DND-41 (cell line): ENCODE results near the gene ZNF138.

ENCODE experiments used
- EZH2 ChIP-seq: IDR thresholded peaks from 3 replicates; pipeline ENCODE4 v1.6.1; 2012; ENCODE audit warnings: borderline replicate concordance, low read depth, mild to moderate bottlenecking, moderate library complexity, low read length, inconsistent platforms; ENCODE audit not compliant: severe bottlenecking
- TF ChIP-seq, protein P1 (sequence below): IDR thresholded peaks from 2 replicates; pipeline ENCODE4 v1.5.1; 2012; ENCODE audit warnings: borderline replicate concordance, low read length, moderate library complexity, mild to moderate bottlenecking; ENCODE audit not compliant: poor library complexity, severe bottlenecking; ENCODE audit errors: extremely low read depth

GRCh38 chr7:64830926-64831325 lies 36.7 kb downstream of the ZNF138 start:
- TF ChIP-seq EZH2, result no peak
- TF ChIP-seq, protein P1, sequence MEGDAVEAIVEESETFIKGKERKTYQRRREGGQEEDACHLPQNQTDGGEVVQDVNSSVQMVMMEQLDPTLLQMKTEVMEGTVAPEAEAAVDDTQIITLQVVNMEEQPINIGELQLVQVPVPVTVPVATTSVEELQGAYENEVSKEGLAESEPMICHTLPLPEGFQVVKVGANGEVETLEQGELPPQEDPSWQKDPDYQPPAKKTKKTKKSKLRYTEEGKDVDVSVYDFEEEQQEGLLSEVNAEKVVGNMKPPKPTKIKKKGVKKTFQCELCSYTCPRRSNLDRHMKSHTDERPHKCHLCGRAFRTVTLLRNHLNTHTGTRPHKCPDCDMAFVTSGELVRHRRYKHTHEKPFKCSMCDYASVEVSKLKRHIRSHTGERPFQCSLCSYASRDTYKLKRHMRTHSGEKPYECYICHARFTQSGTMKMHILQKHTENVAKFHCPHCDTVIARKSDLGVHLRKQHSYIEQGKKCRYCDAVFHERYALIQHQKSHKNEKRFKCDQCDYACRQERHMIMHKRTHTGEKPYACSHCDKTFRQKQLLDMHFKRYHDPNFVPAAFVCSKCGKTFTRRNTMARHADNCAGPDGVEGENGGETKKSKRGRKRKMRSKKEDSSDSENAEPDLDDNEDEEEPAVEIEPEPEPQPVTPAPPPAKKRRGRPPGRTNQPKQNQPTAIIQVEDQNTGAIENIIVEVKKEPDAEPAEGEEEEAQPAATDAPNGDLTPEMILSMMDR, result no peak
